ENCODE data around the gene CNTRL.

Gene CNTRL

DNA sequence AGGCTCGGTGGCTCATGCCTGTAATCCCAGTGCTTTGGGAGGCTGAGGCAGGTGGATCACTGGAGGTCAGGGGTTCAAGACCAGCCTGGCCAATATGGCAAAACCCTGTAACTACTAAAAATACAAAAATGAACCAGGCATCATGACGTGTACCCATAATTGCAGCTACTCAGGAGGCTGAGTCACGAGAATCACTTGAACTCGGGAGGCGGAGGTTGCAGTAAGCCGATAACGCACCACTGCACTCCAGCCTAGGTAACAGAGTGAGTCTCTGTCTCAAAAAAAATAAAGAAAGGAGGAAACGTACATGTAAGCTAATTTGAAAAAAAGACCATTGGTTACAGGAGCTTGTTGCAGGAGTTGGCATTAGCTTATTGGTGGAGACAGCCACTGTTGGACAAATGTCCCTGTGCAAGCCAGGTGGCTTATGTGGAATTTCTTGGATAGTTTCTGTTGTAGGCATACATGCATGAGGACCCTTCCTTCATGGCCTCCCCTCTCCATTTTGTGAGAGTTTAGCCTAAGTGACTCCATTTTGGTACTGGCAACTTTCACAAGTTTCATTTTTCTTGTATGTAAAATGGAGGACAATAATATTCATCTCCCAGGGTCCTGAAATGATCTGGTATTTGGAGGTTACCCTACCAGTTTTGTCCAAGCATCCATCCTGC is 143.7 kb downstream of the CNTRL start:
- TF ChIP-seq CTCF (IDR thresholded peaks at IDR 0.05; ENCODE audit: unreplicated experiment in 3 of 3), result no peak
- Mint-ChIP-seq H3K27me3 (ENCODE audit: low read depth) (no peaks in the 10 kb centered on the region), H3K4me3 (no peak overlapping the region), H3K36me3 (ENCODE audit: low read depth) (no peaks in the 10 kb centered on the region), H3K4me1 (peaks cover 6% of the 10 kb centered on the region), H3K27ac (no peak overlapping the region), H3K9me3 (no peaks in the 10 kb centered on the region)

DNA sequence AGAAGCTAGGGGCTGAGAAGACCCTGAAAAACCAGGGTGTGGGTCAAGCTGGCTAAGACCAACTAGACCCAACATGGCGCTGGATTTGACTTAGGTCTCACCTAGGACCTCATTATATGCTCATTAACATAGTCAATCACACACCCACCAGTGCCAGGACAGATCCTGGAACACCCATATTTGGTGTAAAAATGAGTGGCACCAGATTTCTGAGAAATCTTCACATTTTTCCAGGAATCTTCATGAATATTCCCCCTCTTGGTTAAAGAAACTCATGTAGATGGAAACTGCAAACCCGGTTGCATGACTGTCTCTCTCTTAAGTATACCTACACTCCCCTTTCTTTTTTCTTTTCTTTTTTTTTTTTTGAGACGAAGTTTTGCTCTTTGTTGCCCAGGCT is 144.8 kb downstream of the CNTRL start:
- Mint-ChIP-seq H3K36me3 (ENCODE audit: low read depth) (no peaks in the 10 kb centered on the region), H3K4me3 (no peak overlapping the region), H3K9me3 (no peaks in the 10 kb centered on the region), H3K4me1 (peaks cover 6% of the 10 kb centered on the region), H3K27ac (no peak overlapping the region), H3K27me3 (ENCODE audit: low read depth) (no peaks in the 10 kb centered on the region)
- TF ChIP-seq CTCF (IDR thresholded peaks at IDR 0.05; ENCODE audit: unreplicated experiment in 3 of 3), result no peak

DNA sequence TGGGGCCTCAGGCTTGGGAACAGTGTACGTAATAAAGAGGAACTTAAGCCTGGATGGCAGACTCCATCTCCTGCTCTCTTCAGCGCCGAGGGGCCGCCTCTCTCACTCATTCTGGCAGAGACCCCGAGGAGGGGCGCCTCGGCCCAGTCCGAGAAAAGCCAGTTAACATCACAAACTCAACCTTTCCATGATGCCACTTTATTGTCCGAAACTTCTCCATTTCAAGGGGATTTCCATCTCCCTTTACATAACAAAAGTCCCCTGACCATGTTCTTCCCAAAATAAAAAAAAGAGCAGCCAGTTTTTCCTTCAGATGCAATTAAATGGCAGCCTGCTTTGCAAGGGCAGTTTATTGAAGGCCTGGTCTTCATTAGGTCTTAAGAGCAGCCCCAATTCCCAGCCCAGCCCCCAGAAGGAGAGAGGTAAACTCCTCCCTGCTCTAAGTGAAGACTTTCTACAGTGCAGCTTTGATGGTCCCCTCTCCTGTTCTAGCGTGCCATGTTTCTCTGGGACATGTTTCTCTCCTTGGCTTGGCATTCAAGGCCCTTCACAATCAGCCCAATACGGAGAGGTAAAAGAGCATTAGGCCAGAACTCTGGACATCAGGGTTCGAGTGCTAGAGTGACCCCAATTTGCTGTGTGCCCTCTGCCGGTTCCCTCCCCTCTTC is 146.4 kb downstream of the CNTRL start:
- H3K36me3 Mint-ChIP-seq (ENCODE audit: low read depth), result no peaks in the 10 kb centered on the region
- no peaks in the 10 kb centered on the region for H3K9me3 Mint-ChIP-seq
- no peak overlapping the region for H3K27ac Mint-ChIP-seq
- H3K4me3 Mint-ChIP-seq, result peak overlapping the region in 1 of 3 experiments; percentile 6
- no peaks in the 10 kb centered on the region for H3K27me3 Mint-ChIP-seq (ENCODE audit: low read depth)
- no peak for TF ChIP-seq CTCF (IDR thresholded peaks at IDR 0.05; ENCODE audit: unreplicated experiment in 3 of 3)
- peaks cover 6% of the 10 kb centered on the region for H3K4me1 Mint-ChIP-seq

DNA sequence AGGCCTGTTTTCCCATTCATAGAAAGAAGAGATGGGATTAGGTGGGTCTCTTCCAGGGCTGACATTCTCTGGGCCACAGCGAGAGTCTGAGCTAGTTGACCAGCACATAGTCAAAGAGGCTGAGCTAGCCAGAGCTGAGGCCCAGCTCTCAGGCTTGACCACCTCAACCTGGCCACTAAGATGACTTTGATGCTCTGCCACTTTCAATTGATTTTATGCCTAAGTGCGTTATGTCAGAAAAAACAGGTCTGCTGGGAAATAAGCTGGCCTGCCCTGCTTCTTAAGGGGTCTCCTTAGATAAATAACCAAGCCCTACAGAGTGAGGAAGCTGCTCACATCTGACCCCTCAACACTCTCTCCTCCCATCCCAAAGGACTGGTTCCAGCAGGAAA is 146.9 kb downstream of the CNTRL start:
- no peak overlapping the region for H3K27ac Mint-ChIP-seq
- TF ChIP-seq CTCF (IDR thresholded peaks at IDR 0.05; ENCODE audit: unreplicated experiment in 3 of 3), result no peak
- no peaks in the 10 kb centered on the region for H3K36me3 Mint-ChIP-seq (ENCODE audit: low read depth)
- no peaks in the 10 kb centered on the region for H3K27me3 Mint-ChIP-seq (ENCODE audit: low read depth)
- H3K4me3 Mint-ChIP-seq, result no peak overlapping the region
- peaks cover 6% of the 10 kb centered on the region for H3K4me1 Mint-ChIP-seq
- H3K9me3 Mint-ChIP-seq, result no peaks in the 10 kb centered on the region

GRCh38 chr9:121222524-121223171 is 147.9 kb downstream of the CNTRL start:
- H3K36me3 Mint-ChIP-seq (ENCODE audit: low read depth), result no peaks in the 10 kb centered on the region
- peak; percentile 42 to 59 (median 53) for TF ChIP-seq CTCF (IDR thresholded peaks at IDR 0.05; ENCODE audit: unreplicated experiment in 3 of 3)
- H3K27ac Mint-ChIP-seq, result no peak overlapping the region
- peaks cover 5% of the 10 kb centered on the region for H3K27me3 Mint-ChIP-seq (ENCODE audit: low read depth)
- H3K4me1 Mint-ChIP-seq, result peaks cover 6% of the 10 kb centered on the region
- H3K9me3 Mint-ChIP-seq, result no peaks in the 10 kb centered on the region
- no peak overlapping the region for H3K4me3 Mint-ChIP-seq
